Liver (tissue), 9 donors: ENCODE measurements around the gene ADGRF1. TPM values are rescaled to one million over a fixed set of nuclear protein-coding genes. Genes with fewer than 3 reads are reported as not detected.

Experiments used
- DNase-seq: peaks from one replicate; pipeline ENCODE4 v3.0.0-alpha.2; 2017; ENCODE audit warnings: low spot score
- H3K27ac ChIP-seq, 2 donors: one replicate each; pipeline ENCODE4 v1.7.0; 2013; ENCODE audit warnings: inconsistent platforms in 2 of 2, low read length in 2 of 2, control low read depth in 1 of 2, low read depth in 1 of 2, mild to moderate bottlenecking in 1 of 2
- H3K27me3 ChIP-seq, 4 donors: one replicate each; pipeline versions ENCODE4 v1.6.1 to v1.7.0; 2013; ENCODE audit warnings: low read length in 3 of 4, inconsistent platforms in 1 of 4, mild to moderate bottlenecking in 1 of 4, moderate library complexity in 1 of 4; ENCODE audit not compliant: control insufficient read depth in 4 of 4, insufficient read depth in 4 of 4
- H3K36me3 ChIP-seq, 4 donors: one replicate each; pipeline versions ENCODE4 v1.6.1 to v1.7.0; 2013; ENCODE audit warnings: low read length in 3 of 4, mild to moderate bottlenecking in 3 of 4, low read depth in 1 of 4, moderate library complexity in 1 of 4; ENCODE audit not compliant: control insufficient read depth in 4 of 4, insufficient read depth in 3 of 4
- H3K4me1 ChIP-seq, 4 donors: one replicate each; pipeline versions ENCODE4 v1.6.1 to v1.7.0; 2013; ENCODE audit warnings: low read length in 3 of 4, mild to moderate bottlenecking in 3 of 4, moderate library complexity in 1 of 4; ENCODE audit not compliant: control insufficient read depth in 4 of 4, insufficient read depth in 4 of 4
- H3K4me3 ChIP-seq, 3 donors: one replicate each; pipeline versions ENCODE4 v1.6.1 to v1.7.0; 2013; ENCODE audit warnings: low read length in 3 of 3, control low read depth in 1 of 3, low read depth in 1 of 3, mild to moderate bottlenecking in 1 of 3
- H3K9ac ChIP-seq, 2 donors: one replicate each; pipeline ENCODE4 v1.7.0; 2013; ENCODE audit warnings: low read length in 2 of 2, mild to moderate bottlenecking in 2 of 2, moderate library complexity in 2 of 2, control low read depth in 1 of 2, low read depth in 1 of 2
- H3K9me3 ChIP-seq, 4 donors: one replicate each; pipeline versions ENCODE4 v1.6.1 to v1.7.0; 2013; ENCODE audit warnings: low read length in 3 of 4; ENCODE audit not compliant: control insufficient read depth in 4 of 4
- ATF3 ChIP-seq: IDR thresholded peaks from 2 replicates; pipeline ENCODE4 v1.6.1; 2016; ENCODE audit warnings: antibody characterized with exemption
- EGR1 ChIP-seq, 2 donors: IDR thresholded peaks; 2 replicates each; pipeline ENCODE4 v1.6.1; 2016 to 2018; ENCODE audit warnings: antibody characterized with exemption in 2 of 2, low read depth in 2 of 2
- FOXA1 ChIP-seq: IDR thresholded peaks from 2 replicates; pipeline ENCODE4 v1.6.1; 2016; ENCODE audit warnings: antibody characterized with exemption
- FOXA2 ChIP-seq: IDR thresholded peaks from 2 replicates; pipeline ENCODE4 v1.6.1; 2016; ENCODE audit warnings: antibody characterized with exemption
- HNF4A ChIP-seq, 2 donors: conservative IDR thresholded peaks; 2 replicates each; pipeline ENCODE4 v1.6.1; 2016; ENCODE audit warnings: antibody characterized with exemption in 2 of 2, mild to moderate bottlenecking in 2 of 2
- HNF4G ChIP-seq: IDR thresholded peaks from 2 replicates; pipeline ENCODE4 v1.6.1; 2016; ENCODE audit warnings: antibody characterized with exemption
- JUND ChIP-seq, 2 donors: IDR thresholded peaks; 2 replicates each; pipeline ENCODE4 v1.6.1; 2016; ENCODE audit warnings: antibody characterized with exemption in 2 of 2
- MAX ChIP-seq: IDR thresholded peaks from 2 replicates; pipeline ENCODE4 v1.6.1; 2016; ENCODE audit warnings: antibody characterized with exemption
- TAF1 ChIP-seq: conservative IDR thresholded peaks from 2 replicates; pipeline ENCODE4 v1.6.1; 2016; ENCODE audit warnings: antibody characterized with exemption, mild to moderate bottlenecking
- YY1 ChIP-seq: IDR thresholded peaks from 2 replicates; pipeline ENCODE4 v1.6.1; 2016; ENCODE audit warnings: antibody characterized with exemption, mild to moderate bottlenecking
- ZBTB33 ChIP-seq: IDR thresholded peaks from 2 replicates; pipeline ENCODE4 v1.6.1; 2016; ENCODE audit warnings: antibody characterized with exemption
- WGBS: extraction: QIAGEN DNeasy Blood & Tissue Kit; methylation state at CpG from one replicate; pipeline ENCODE4 v1.1.7; 2013; 5-methylcytosine and 5-hydroxymethylcytosine counted together
- polyA plus RNA-seq, 2 donors: library from polyadenylated mRNA; stranded (reverse) in 1 of 2; unstranded in 1 of 2; fragments of 200-250 nt in 1 of 2; fragments of >200 nt in 1 of 2; fragmentation: Nextera tagmentation in 1 of 2; extraction: Ambion mirVana in 1 of 2; gene quantifications; one replicate each; pipeline versions ENCODE4 v1.2.1 to v1.2.3, GENCODE V29; 2013 to 2015
- total RNA-seq, 2 donors: library from RNA; depleted of rRNA; stranded (reverse); fragments of >200 nt; gene quantifications; one replicate each; pipeline ENCODE4 v1.2.3, GENCODE V29; 2014
- TF ChIP-seq, protein P1 (sequence below): IDR thresholded peaks from 2 replicates; pipeline ENCODE4 v1.6.1; 2016; ENCODE audit warnings: antibody characterized with exemption, mild to moderate bottlenecking
- TF ChIP-seq, protein P2 (sequence below): fragments of 150-350 bp; IDR thresholded peaks from 2 replicates; pipeline ENCODE4 v1.5.1; 2017; ENCODE audit warnings: improper control_type of control experiment, low read depth, low read length; ENCODE audit not compliant: missing input control
- donor health status: healthy.
- donor health status: healthy.
- donor health status: healthy.
- donor health status: healthy.
- donor health status: healthy.

Gene ADGRF1
- total and polyA plus RNA-seq, 4 donors, result 0.01 TPM; not detected in 3

GRCh38 chr6:47016909-47017308 lies 25.2 kb downstream of the ADGRF1 start:
- 97% methylated on average over 2 of the region's 2 CpGs for WGBS
- H3K27me3 ChIP-seq, result peaks cover 0 to 8% (median 0%) of the 10 kb centered on the region in 4 donors
- no peak overlapping the region for H3K4me3 ChIP-seq
- no peaks in the 10 kb centered on the region for H3K4me1 ChIP-seq
- TF ChIP-seq YY1 (no peak), TAF1 (no peak), FOXA2 (no peak), ATF3 (no peak), ZBTB33 (no peak), EGR1 (IDR thresholded peaks at IDR 0.05; ENCODE audit: low read depth in 2 of 2) (no peak), HNF4G (no peak)
- TF ChIP-seq, protein P1, sequence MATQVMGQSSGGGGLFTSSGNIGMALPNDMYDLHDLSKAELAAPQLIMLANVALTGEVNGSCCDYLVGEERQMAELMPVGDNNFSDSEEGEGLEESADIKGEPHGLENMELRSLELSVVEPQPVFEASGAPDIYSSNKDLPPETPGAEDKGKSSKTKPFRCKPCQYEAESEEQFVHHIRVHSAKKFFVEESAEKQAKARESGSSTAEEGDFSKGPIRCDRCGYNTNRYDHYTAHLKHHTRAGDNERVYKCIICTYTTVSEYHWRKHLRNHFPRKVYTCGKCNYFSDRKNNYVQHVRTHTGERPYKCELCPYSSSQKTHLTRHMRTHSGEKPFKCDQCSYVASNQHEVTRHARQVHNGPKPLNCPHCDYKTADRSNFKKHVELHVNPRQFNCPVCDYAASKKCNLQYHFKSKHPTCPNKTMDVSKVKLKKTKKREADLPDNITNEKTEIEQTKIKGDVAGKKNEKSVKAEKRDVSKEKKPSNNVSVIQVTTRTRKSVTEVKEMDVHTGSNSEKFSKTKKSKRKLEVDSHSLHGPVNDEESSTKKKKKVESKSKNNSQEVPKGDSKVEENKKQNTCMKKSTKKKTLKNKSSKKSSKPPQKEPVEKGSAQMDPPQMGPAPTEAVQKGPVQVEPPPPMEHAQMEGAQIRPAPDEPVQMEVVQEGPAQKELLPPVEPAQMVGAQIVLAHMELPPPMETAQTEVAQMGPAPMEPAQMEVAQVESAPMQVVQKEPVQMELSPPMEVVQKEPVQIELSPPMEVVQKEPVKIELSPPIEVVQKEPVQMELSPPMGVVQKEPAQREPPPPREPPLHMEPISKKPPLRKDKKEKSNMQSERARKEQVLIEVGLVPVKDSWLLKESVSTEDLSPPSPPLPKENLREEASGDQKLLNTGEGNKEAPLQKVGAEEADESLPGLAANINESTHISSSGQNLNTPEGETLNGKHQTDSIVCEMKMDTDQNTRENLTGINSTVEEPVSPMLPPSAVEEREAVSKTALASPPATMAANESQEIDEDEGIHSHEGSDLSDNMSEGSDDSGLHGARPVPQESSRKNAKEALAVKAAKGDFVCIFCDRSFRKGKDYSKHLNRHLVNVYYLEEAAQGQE, result no peak
- no peak overlapping the region for H3K27ac ChIP-seq
- H3K9me3 ChIP-seq, result no peaks in the 10 kb centered on the region
- H3K36me3 ChIP-seq, result no peaks in the 10 kb centered on the region
- H3K9ac ChIP-seq, result no peak overlapping the region
- DNase-seq, result no peak

DNA sequence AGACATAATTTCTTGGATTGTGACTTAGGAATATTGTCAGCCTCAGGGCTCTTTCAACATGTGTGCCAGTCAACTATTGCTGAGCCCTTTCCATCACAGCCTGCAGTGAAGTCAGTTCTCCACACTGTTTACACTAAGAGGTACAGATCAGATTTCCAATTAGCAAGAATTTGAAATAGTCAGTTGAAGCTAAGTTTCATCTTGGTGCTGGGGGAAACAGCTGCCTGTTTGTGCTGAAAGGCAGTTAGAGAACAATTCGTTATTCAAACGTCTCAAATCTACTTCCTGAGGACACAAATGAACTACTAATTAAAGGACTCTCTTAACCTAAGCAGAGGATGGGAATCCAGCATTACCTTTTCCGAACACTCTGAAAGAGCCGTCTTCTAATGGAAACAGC lies 25.9 kb downstream of the ADGRF1 start:
- H3K36me3 ChIP-seq, result no peaks in the 10 kb centered on the region
- no peak overlapping the region for H3K27ac ChIP-seq
- H3K9ac ChIP-seq, result no peak overlapping the region
- H3K9me3 ChIP-seq, result no peaks in the 10 kb centered on the region
- TF ChIP-seq HNF4A (conservative IDR thresholded peaks at IDR 0.05) (no peak), ATF3 (no peak), JUND (IDR thresholded peaks at IDR 0.05) (no peak), HNF4G (no peak), FOXA1 (no peak), MAX (no peak), YY1 (no peak), ZBTB33 (no peak), TAF1 (no peak)
- TF ChIP-seq, protein P1, result no peak
- TF ChIP-seq, protein P2, sequence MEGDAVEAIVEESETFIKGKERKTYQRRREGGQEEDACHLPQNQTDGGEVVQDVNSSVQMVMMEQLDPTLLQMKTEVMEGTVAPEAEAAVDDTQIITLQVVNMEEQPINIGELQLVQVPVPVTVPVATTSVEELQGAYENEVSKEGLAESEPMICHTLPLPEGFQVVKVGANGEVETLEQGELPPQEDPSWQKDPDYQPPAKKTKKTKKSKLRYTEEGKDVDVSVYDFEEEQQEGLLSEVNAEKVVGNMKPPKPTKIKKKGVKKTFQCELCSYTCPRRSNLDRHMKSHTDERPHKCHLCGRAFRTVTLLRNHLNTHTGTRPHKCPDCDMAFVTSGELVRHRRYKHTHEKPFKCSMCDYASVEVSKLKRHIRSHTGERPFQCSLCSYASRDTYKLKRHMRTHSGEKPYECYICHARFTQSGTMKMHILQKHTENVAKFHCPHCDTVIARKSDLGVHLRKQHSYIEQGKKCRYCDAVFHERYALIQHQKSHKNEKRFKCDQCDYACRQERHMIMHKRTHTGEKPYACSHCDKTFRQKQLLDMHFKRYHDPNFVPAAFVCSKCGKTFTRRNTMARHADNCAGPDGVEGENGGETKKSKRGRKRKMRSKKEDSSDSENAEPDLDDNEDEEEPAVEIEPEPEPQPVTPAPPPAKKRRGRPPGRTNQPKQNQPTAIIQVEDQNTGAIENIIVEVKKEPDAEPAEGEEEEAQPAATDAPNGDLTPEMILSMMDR, result no peak
- no peak for DNase-seq
- peaks cover 0 to 8% (median 0%) of the 10 kb centered on the region in 4 donors for H3K27me3 ChIP-seq
- H3K4me1 ChIP-seq, result no peaks in the 10 kb centered on the region
- 70% methylated on average over 4 of the region's 4 CpGs for WGBS
- H3K4me3 ChIP-seq, result no peak overlapping the region
